ENCODE data around the gene PHF5A.
A peak's percentile ranks its signal among the peaks of the same experiment; 100 is the strongest.

DNA sequence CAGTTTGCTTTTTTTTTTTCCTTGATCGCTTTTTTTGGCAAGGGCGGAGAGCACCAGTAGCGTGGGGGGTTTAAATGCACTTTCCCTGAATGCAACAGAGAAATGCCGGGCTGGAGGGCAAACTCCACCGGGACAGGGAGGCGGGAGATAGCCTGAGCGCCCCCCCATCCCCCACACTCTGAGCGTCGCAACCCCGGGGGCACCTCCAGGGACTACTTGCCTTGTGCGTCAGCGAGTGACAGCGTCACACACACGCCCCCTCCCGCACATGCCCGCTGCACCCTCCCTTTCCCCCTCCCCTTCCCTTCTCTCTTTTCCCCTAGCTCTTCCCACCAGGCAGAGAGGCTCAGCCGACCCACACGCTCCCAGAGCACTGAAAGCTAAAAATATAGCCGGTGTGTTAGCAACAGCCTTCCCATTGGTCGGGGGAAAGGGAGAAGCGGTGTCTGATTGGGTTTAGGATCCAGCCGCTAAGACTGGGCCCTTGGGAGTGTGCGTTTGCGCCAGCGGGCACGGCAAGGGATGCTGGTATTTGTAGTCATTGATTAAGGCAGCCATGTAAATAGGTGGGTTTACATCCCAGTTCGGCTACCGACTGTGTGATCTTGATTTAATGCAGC, 20.2 kb downstream of the PHF5A start:
- TF ChIP-seq, protein P1, sequence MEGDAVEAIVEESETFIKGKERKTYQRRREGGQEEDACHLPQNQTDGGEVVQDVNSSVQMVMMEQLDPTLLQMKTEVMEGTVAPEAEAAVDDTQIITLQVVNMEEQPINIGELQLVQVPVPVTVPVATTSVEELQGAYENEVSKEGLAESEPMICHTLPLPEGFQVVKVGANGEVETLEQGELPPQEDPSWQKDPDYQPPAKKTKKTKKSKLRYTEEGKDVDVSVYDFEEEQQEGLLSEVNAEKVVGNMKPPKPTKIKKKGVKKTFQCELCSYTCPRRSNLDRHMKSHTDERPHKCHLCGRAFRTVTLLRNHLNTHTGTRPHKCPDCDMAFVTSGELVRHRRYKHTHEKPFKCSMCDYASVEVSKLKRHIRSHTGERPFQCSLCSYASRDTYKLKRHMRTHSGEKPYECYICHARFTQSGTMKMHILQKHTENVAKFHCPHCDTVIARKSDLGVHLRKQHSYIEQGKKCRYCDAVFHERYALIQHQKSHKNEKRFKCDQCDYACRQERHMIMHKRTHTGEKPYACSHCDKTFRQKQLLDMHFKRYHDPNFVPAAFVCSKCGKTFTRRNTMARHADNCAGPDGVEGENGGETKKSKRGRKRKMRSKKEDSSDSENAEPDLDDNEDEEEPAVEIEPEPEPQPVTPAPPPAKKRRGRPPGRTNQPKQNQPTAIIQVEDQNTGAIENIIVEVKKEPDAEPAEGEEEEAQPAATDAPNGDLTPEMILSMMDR (IDR thresholded peaks at IDR 0.05) = no peak
- TF ChIP-seq POLR2A (IDR thresholded peaks at IDR 0.05) = peak in 1 of 2 donors; percentile 49

Measured in lower leg skin (tissue), 3 donors.